ENCODE measurements around the gene TDRD9.
"Not testable (repeated sequence)": the region's sequence is repeated elsewhere in the genome, so short reads cannot be mapped to it uniquely, and the experiment has no call there.

Gene TDRD9

DNA sequence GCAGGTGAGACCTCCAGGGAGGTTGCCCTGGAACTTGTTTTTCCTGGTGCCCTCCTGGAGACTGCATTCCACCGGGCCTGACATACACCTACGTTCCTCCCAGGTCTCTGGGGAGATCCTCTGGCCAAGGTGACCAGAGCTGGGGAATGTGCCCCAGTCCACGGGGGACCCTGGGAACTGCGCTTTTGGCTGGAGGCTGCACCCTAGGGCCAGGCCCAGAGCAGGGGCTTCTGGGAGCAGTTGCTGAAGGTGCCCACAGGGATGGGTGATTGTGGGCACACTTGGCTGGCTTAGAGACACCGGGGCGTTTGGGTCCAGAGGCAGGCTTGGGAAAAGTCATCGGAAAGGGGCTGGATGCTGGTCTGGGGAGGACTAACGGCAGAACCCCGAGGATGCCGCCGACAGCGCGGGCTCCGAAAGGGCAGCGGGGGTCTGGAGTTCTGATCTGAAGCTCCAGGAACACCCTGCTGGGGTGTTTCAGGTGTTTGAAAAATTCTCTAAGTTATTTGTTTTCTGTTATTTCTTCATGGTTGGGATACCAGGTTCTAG is 36.5 kb upstream of the TDRD9 start:
- no peak for DNase-seq

DNA sequence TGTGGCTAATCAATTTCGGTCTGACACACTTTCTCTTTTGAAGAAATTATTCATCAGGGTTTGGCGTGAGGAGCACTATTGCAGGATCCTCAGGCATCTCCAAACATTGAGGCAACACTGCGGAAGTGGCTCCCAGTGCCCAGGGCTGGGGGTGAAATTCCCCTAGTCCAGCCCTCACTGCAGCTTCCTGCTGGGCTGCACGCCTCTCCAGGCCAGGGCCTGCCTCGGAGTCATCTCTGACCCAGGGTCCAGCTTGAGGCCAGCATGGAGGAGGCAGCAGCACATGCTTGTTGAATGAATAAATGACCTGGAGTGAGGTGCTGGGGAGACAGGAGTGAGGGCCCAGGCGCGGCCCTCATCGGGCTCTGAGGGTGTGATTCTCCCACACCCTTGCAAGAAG is 36.0 kb upstream of the TDRD9 start:
- DNase-seq: no peak

DNA sequence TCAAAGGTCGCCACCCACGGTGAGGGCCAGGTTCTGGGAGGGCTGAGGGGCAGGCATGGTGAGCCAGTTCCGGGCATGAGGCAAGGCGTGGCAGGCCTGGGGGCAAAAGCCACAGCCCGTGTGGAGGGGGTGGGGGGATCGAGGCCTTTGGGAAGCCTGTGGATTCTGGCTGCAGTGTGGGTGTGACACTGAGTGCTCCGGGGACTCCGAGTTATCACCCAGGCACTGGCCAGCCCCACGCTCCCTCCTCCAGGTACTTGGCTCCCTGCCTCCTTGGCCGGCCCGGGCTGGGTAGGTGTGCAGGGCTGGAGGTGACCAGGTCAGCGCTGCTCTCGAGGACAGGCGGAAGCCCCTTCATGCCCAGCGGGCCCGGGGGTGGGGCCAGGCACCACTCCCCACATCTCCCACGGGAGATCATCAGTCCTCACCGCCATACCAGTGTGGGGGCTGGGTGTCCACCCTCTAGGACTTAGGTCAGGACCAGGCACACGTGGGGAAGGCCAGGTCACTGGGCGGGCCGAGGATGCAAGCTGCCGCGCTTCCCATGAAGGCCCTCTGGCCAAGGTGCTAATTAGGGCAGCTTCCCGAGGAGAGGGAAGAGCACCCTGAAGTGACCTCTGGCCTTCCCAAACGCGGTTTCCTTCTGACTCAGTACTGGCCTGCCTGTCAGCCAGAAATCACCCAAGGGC is 34.1 kb upstream of the TDRD9 start:
- no peak for DNase-seq

DNA sequence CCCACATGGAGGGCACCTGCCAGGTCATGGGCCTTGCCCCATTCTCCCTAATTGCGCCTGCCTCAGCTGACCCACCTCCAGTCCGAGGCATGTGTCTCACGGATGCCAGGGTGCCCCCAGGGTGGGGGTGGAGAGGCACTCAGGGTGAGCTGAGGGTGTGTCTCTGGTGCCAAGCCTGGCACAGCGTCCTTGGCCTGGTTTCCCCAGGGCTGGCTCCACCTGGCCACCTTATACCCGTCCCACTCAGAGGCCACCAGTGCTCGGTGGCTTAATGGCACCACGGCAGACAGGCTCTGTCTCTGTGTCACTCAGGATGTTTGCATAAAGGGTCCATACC is 33.6 kb upstream of the TDRD9 start:
- no peak for DNase-seq

DNA sequence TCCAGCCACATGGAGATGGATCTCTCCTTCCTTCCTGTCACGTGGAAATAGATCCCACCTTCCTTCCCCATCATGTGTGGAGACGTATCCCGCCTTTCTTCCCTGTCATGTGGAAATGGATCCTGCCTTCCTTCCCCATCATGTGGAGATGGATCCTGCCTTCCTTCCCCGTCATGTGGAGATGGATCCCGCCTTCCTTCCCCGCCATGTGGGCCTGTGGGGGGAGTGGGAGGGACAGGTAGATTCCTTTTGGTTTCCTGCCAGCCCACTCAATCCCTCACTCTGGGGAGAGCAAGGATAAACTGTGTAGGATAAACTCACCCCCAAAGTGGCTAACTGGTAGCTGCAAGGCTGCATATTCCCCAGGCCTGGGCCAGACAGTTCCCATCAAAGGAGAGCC is 31.7 kb upstream of the TDRD9 start:
- no peak for DNase-seq

DNA sequence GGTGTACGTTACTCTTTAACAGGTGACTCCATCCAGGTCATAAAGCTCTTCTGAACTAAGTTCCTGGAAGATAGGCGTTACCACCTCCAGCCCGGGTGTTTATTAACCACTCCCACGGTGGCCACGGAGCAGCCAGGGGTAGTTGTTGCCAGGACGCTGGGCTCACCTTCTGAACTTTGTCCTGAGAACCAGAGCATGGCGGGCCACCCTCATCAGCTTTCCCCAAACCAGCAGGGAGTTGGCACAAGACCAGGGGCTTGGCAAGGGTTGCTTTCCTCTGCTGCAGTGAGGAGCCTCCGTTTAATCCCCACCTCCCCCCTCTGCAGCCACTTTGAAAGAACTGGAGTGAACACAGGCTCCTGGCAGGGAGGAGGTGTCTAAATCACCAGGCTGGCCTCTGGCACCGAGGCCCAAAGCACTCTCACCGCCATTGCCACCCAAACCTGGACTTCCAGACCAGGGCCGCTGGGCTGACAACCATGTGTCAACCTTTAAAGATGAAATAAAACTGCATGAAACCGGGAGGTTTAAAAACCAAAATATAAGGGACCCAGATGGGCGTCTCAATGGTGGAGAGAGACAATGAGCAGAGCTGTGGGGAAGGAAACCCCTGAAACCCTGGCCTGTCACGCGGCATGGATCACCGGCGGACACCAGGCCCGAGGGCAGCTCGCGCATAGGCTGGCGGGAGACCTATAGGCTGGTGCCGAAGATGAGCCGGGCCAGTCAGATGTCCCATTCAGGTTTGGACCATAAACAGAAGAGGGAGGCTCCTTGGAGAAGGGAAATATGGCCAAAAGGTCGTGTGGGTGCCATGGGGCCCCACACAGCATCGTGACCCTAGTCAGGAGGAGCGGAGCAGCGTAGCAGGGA is 30.9 kb upstream of the TDRD9 start:
- DNase-seq: no peak

DNA sequence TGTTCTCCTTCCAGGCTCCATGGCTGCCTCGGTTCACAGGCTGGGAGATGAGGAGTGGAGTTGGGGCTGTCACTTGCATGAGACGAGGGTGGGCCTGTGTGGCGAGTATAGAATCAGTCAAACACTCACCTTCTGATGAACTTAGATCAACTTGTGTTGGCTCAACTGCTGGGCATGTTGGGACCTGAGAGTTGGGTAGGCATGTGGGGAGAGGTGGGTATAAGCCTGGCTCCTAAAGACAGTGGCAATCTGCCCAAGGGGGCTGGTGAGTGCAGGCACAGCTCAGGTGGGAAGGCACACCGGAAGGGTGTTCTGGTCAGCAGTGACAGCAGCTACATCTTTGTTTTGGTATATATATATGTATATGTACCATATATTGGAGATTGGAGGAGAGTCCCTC is 30.1 kb upstream of the TDRD9 start:
- DNase-seq: no peak

DNA sequence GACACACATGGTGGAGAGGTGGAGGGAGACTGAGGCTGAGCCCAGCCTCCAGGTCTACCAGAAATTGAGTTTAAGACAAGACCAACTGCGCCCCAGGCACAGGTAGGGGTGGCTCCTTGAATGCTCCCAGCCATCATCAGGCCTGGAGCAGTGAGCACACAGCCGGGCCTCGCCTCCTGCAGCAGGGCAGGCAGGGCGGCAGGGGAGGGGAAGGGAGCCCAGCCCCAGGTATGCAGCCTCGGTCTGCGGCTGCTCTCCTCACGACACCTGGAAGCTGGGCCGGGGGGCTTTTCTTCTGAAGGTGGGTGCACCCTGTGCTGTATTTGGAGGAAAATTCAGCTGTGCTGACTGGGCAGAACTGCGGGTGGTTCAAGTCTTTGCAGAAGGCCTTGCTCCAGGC is 29.5 kb upstream of the TDRD9 start:
- no peak for DNase-seq

DNA sequence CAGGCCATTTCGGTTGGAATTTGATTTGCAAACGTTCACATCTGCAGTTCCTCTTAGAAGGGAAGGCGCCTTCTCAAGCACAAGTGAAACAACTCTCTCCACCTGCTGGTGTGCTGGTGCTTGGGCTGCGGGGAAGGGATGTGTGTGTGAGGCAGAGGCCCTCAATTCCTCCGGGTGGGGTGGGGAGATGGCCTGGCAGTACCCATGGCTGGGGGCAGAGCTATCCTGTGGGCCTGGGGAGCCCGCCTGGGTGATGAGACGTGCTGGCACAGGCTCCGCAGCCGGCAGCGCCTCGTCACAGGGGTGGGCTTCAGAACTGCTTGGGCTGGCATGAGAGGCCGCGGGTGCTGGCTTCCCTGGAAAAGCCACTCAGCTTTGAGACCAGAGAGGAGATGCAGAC is 28.9 kb upstream of the TDRD9 start:
- no peak for DNase-seq

DNA sequence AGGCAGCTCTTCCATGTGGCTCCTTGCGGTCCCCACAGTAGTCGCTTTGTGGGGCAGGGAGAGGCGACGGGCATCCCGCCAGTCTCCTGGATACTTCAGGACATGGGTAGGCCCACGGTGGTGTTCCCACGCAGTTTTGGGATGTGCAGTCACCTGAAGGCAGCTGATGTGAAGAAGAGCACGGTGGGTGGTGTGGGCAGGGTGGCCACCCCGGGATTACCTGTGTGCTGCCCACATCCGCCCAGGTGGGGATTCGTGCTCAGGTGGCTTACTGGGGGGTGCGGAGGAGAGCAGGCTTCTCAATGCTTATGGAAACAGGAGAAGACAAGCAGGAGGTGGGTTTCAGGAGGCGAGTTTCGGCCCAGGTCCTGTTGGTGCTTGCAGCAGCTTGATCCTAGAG is 28.4 kb upstream of the TDRD9 start:
- DNase-seq: no peak

DNA sequence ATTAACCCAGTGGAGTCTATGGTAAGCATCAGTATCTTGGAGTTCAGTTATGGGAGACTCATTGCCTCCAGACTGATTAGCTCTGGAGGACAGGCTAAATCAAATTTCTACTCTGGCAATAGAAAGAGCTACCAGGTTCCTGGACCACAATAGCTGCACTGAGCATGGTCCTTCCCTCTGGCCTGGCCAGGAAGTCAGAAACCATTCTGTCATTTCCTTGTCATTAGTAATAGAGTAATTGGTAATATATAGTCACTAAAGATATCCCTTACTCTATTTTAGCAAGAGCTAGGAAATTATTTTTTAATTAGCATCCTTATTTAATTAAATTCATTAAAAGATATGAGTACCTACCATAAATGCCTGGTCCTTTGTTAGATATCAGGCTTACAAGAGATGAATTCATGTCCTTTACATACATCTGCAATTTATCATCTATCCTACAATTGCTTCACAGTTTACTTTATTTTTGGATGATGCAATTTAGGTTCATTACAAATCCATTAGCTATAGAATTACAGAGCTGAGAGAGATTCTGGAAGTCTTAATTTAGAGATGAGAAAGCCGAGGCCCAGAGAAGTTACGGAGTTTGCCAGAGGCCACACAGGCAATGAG is 23.7 kb upstream of the TDRD9 start:
- DNase-seq: no peak

DNA sequence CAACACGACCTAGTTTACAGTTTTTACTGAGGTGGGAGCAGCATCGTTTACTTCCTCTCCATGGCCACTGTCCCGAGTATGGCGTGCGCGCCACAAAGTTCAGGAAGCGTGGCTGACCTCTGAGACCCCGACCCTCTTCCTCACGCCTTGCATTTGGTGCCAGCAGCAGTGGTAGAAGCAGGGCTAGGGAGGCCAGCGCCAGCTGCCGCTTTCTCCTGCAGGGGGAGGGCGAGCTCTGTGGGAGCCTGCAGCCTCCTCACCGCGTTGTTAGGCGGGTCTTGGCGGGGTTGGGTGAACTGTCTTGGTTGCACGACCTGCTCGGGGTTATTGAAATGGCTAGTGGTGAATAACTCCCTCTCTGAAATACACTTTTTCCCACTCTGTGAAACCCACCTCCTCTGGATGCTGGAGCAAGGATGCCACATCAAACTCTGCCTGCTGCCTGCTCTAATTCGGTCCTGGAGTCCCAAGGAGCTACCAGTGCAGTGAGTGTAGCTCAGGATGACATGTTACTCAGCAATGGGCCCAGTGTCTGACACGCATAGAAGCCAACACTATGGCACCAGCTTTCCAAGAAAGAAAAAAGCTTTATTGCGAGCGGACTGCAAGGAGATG is 22.3 kb upstream of the TDRD9 start:
- no peak for DNase-seq

DNA sequence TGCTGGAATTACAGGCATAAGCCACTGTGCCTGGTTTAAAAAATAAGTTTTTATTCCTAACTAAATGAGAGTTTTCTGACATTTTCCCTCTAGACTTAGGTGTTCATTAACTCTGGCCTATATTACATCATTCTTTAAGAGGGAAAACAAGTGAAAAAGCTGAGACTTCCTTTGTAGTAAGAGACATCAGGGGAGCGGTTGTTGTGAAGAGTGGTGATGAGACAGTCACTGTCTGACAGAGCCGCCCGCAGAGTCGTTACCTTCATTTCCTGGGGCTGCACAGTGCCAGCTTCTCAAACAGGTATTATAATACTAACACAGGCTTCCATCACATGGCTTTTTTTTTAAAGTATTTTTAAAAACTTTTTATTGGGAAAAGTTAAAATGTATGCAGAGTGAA is 19.7 kb upstream of the TDRD9 start:
- DNase-seq: no peak

DNA sequence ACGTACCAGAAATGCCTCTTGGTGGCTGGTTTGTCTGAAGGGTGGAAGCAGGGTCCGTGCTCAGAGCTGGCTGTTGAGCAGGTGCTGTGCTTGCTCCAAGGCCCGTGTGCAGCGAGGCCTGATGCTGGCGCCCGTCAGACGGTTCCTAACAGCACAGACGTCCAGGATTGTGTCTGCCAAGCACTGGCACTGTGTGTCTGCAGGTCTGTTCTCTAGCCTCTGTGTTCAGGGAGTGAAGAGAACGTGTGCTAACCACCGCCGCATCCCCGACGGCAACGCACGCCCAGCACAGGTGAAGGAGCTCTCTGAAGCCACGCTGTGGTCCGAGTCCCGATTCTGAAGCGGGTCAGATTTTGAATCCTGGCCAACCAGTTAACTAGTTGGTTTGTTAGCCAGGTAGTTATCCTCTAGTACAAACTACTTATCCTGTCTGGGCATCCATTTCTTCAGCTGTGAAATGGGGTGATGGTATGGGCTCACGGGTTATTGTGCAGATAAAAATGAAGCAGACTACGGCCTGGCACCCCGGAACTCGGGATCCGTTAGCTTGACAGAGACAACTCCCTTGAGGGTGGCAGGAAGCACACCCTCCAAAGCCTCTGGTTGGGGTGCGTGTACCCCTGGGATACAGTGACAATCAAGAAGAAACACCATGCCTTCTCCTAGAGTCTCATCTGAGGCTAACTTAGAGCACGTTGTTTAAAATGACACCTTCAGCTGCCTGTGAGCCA is 18.6 kb upstream of the TDRD9 start:
- no peak for DNase-seq

DNA sequence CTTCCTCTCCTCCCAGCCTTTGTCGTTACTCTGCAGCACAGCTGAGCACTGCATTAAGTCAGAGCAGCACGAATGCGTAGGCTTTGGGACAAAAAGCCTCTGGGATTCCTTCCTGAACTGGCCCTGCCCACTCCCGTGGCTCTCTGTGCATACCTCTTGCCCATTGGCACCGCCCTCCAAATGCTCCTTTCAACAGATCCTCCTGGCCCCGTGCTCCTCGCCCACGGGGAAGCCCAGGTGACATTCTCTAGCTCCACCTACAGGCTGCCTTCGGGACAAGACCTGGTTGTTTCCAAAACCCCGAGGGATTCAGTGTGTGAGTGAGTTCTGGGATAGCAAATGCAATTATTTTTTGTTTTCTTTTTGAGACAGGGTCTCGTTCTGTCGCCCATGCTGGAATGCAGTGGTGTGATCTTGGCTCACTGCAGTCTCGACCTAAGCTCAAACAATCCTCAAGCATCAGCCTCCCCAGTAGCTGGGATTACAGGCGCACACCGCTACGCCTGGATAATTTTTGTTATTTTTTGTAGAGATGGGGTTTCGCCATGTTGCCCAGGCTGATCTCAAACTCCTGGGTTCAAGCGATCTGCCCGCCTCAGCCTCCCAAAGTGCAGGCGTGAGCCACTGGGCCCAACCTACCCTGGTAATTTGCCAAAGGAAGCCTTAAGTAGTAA is 17.9 kb upstream of the TDRD9 start:
- peak; percentile 57 for DNase-seq

DNA sequence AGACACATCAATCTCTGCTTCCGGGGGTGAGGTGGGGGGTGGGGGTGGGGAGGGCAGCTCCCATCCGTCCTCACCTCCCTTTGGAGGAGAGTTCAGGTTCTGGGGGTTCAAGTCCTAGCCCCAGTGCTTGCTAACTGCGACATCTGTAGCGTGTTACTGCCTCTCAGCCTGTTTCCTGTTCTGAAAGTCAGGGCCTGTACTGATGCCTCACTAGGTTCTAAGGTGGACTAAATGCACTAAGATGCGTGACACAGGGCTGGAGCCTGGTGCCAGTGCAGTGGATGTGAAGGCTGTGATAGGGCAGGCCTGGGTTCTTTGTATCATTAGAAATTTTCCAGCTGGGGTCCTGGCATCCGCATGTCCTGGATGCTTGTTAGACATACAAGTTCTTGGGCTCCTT is 17.3 kb upstream of the TDRD9 start:
- no peak for DNase-seq

DNA sequence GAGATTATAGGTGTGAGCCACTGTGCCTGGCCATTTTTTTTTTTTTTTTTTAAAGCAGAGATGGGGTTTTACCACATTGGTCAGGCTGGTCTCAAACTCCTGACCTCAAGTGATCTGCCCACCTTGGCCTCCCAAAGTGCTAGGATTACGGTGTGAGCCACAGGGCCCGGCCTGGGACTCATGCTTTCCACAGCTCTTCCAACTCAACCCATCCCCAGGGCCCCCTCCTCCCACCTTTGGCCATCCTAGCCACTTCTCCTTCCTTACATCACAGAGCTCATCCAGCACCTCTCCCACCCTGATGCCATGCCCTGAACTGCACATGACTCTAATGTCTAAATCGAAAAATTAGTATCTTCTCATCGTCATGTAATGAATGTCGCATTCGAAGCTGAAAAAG is 12.6 kb upstream of the TDRD9 start:
- no peak for DNase-seq

DNA sequence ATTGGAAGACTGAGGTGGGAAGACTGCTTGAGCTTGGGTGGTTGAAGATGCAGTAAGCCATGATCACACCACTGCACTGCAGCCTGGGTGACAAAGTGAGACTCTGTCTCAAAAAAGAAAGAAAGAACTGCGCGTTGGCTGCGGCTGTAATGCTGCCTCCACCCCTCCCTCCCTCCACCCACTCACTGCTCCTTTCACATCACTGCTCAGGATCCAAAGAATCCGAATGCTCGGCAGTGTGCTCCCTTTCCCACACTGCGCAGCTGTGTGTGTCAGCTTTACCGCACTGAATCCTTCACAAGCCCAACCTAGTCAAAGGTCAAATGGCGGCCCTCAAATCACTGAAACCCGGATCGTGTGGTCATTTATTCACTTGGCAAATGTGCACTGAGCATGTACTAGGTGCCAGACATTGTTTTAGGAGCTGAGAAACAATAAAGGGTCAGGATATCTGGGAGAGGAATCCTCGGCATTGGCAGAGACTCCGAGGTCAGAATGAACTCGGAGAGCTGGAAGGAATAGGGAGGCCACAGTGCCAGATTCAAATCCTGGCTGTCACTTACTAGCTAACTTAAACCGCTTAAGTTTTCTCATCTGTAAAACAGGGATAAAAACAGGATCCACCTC is 11.5 kb upstream of the TDRD9 start:
- no peak for DNase-seq

DNA sequence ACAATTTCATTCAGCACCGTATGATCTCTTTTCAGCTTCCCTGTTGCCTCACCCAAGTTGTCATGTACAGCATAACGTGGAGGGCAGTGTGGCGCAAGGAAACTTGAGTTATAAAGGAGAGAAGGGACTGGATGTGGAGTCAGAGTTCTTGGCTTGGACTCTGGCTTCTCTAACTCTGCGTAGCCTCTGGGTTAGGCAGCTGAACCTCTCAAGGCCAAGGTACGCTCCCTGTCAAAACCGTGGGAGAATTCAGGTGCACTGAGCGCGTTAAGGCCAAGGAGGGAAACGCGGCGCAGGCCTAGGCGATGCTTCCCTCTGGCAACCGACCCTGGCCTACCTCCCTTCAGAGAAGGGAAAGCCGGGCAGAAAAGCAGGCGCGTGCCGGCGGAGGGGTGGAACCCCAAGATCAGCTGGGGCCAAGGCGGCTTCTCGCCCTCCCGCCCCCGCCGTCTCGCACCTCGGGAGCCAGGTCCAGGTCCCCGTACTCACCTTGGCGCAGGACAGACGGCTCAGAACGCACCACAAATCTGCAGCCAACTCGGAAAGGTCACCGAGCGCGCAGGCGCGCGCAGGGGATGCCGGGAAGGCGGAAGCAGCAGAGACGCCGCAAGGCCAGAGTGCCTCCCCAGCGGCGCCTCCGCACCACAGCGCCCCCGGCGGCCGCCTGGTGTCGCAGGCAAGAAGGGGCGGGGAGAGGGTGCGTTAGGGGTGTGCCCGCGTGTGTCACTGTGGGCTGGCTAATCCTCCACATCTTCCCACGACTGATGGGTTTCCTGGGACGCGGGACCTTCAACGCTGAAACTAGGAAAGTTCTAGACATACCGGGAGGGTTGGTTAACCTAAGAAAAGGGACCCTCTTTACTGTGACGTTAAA is 7.0 kb upstream of the TDRD9 start:
- peak; percentile 91 for DNase-seq

DNA sequence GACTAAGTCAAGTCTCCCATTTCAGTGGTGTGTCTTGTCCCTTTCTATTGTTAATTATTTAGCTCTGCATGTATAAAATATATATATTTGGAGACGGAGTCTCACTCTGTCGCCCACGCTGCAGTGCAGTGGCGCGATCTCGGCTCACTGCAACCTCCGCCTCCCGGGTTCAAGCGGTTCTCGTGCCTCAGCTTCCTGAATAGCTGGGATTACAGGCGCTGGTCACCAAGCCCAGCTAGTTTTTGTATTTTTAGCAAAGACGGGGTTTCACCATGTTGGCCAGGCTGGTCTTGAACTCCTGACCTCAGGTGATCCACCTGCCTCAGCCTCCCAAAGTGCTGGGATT is 6.4 kb upstream of the TDRD9 start:
- DNase-seq: not testable (repeated sequence)

DNA sequence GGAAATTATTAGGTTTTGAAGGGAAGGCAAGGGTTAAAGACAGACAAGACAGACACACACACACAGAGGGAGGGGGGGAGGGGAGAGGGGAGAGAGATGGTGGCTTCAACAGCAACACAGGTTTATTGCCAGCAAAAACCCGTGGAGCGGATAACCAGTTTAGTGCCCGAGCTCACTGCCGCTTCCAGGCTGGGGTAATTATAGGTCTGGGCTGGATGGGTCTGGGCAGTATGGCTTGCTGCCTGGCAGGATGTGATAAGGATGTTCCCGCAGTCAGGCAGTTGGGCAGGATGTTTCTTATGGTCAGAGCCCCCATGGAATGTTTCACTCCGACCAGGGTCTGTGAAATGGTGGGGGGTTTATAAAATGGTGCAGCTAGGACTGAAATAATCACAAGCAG is 4.4 kb upstream of the TDRD9 start:
- no peak for DNase-seq
